Measurements from ENCODE around the gene TSPEAR.

DNA sequence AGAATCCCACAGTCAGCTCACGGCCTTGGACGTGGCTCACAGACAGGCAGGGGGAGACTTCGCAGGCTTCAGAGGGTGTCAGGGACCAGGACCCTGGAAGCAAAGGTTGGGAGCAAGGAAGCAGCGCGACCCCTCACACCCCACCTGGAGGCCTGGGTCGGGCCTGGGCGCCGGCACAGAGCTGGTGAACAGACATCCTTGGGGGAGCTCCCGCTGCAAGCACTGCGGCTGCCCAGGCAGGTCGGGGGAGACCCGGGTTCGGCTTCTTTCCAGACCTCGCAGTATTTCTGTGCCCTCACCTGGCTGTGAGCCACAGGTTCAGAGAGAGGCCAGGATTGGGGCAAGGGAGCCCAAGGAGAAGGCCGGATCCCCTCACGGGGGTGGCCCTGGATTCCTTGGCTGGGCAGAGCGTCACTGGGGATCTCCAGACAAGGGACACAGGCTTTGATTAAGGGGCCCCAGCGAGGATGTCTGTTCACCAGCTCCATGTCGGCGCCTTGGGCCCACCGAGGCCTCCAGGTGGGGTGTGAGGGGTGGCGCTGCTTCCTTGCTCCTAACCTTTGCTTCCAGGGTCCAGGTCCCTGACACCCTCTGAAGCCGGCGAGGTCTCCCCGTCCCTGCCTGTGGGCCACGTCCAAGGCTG lies 37.9 kb upstream of the TSPEAR start:
- TF ChIP-seq CTCF (IDR thresholded peaks at IDR 0.05; ENCODE audit: low read length) (no peak), EZH2 (IDR thresholded peaks at IDR 0.05; ENCODE audit: borderline replicate concordance, low read length) (no peak)
